NCI-H2227 treated with DMSO at 0.1 percent for 48 hours (cell line): ENCODE results near the gene LAPTM5.

Experiments used
- DNase-seq: peaks from one replicate; lab custom pipeline; 2025; lab: John Stamatoyannopoulos, UW

Gene LAPTM5

GRCh38 chr1:30728832-30729638 lies 28.5 kb downstream of the LAPTM5 start:
- no peak for DNase-seq

GRCh38 chr1:30728340-30728739 lies 29.2 kb downstream of the LAPTM5 start:
- DNase-seq, result no peak

GRCh38 chr1:30727824-30728223 lies 29.8 kb downstream of the LAPTM5 start:
- DNase-seq, result no peak

GRCh38 chr1:30726773-30727684 lies 30.5 kb downstream of the LAPTM5 start:
- DNase-seq, result no peak

GRCh38 chr1:30726236-30726635 lies 31.3 kb downstream of the LAPTM5 start:
- DNase-seq, result no peak

- DNase-seq, result no peak
Observed at GRCh38 chr1:30725450-30726095, 32.0 kb downstream of the LAPTM5 start.

- DNase-seq, result no peak
Observed at GRCh38 chr1:30724655-30725421, 32.7 kb downstream of the LAPTM5 start.

GRCh38 chr1:30724175-30724574 lies 33.4 kb downstream of the LAPTM5 start:
- DNase-seq, result no peak

GRCh38 chr1:30723331-30723755 lies 34.2 kb downstream of the LAPTM5 start, which contains the start of gene MATN1:
Gene MATN1, minus strand, starts transcription at chr1:30723585. Its CDS starts 34 bp downstream, at chr1:30723551.
- no peak for DNase-seq

- no peak for DNase-seq
Observed at GRCh38 chr1:30721812-30722537, 35.6 kb downstream of the LAPTM5 start.

GRCh38 chr1:30721341-30721793 lies 36.2 kb downstream of the LAPTM5 start:
- no peak for DNase-seq

GRCh38 chr1:30720271-30721223 lies 37.0 kb downstream of the LAPTM5 start:
- no peak for DNase-seq

GRCh38 chr1:30719406-30720270 lies 37.9 kb downstream of the LAPTM5 start:
- no peak for DNase-seq

GRCh38 chr1:30718636-30719405 lies 38.8 kb downstream of the LAPTM5 start:
- peak; percentile 32 for DNase-seq

- peak; percentile 99 for DNase-seq
Observed at GRCh38 chr1:30718091-30718635, 39.4 kb downstream of the LAPTM5 start.

- DNase-seq, result no peak
Observed at GRCh38 chr1:30716646-30717045, 40.9 kb downstream of the LAPTM5 start.

- DNase-seq, result no peak
Observed at GRCh38 chr1:30715886-30716285, 41.7 kb downstream of the LAPTM5 start.
